Measurements from ENCODE around the gene NTM. TPM values are rescaled to one million over a fixed set of nuclear protein-coding genes. Genes with fewer than 3 reads are reported as not detected.

NTM gene
- total and polyA plus RNA-seq, 10 donors: 0.13 to 1.6 (median 0.67) TPM

GRCh38 chr11:132022733-132023478 is 652.5 kb downstream of the NTM start:
- intact Hi-C loops (cut with DNase I; ENCODE audit: low total_unique reads): no loop called here
- no peaks in the 10 kb centered on the region for H3K27me3 ChIP-seq (replicated peaks in 1 of 7)
- H3K9me3 ChIP-seq: peaks cover 0 to 7% (median 0%) of the 10 kb centered on the region in 8 donors
- no peak for DNase-seq
- 49 to 78% (median 64%) methylated on average over 6 of the region's 6 CpGs for WGBS, 5 donors
- H3K4me3 ChIP-seq: no peak overlapping the region
- TF ChIP-seq CTCF (IDR thresholded peaks at IDR 0.05 in 8 of 11, conservative IDR thresholded peaks at IDR 0.05 in 3 of 11) (no peak), POLR2AphosphoS5 (IDR thresholded peaks at IDR 0.05) (no peak), POLR2A (IDR thresholded peaks at IDR 0.05) (no peak)
- H3K36me3 ChIP-seq: no peaks in the 10 kb centered on the region
- no peaks in the 10 kb centered on the region for H3K4me1 ChIP-seq
- H3K27ac ChIP-seq: no peak overlapping the region

- H3K36me3 ChIP-seq: no peaks in the 10 kb centered on the region
Measured at GRCh38 chr11:132024587-132025295, 654.3 kb downstream of the NTM start.

GRCh38 chr11:132026746-132027145 is 656.3 kb downstream of the NTM start:
- intact Hi-C loops (cut with DNase I; ENCODE audit: low total_unique reads): no loop called here
- H3K9me3 ChIP-seq: no peaks in the 10 kb centered on the region
- WGBS, 5 donors: 64 to 90% (median 78%) methylated on average over 3 of the region's 3 CpGs
- TF ChIP-seq CTCF (IDR thresholded peaks at IDR 0.05 in 8 of 11, conservative IDR thresholded peaks at IDR 0.05 in 3 of 11) (no peak), POLR2A (IDR thresholded peaks at IDR 0.05) (no peak), POLR2AphosphoS5 (IDR thresholded peaks at IDR 0.05) (no peak)
- H3K27me3 ChIP-seq (replicated peaks in 1 of 7): no peaks in the 10 kb centered on the region
- H3K36me3 ChIP-seq: no peaks in the 10 kb centered on the region
- H3K4me3 ChIP-seq: no peak overlapping the region
- no peak overlapping the region for H3K27ac ChIP-seq
- no peaks in the 10 kb centered on the region for H3K4me1 ChIP-seq
- DNase-seq: no peak

More at GRCh38 chr11:132024587-132025295, 654.3 kb downstream of the NTM start:
- intact Hi-C loops (cut with DNase I; ENCODE audit: low total_unique reads): no loop called here
- no peak for DNase-seq
- WGBS, 5 donors: 82 to 90% (median 83%) methylated on average over 8 of the region's 8 CpGs
- Histone ChIP-seq H3K4me3 (no peak overlapping the region), H3K4me1 (no peaks in the 10 kb centered on the region), H3K27ac (no peak overlapping the region), H3K27me3 (replicated peaks in 1 of 7) (no peaks in the 10 kb centered on the region), H3K9me3 (peaks cover 0 to 7% (median 0%) of the 10 kb centered on the region in 8 donors)
- TF ChIP-seq POLR2A (IDR thresholded peaks at IDR 0.05) (no peak), POLR2AphosphoS5 (IDR thresholded peaks at IDR 0.05) (no peak), CTCF (IDR thresholded peaks at IDR 0.05 in 8 of 11, conservative IDR thresholded peaks at IDR 0.05 in 3 of 11) (no peak)

Measured in spleen (tissue), 11 donors.